NCI-H748 treated with DMSO at 0.1 percent for 48 hours (cell line): Measurements from ENCODE around the gene MARCOL.
"Not testable (repeated sequence)": the region's sequence is repeated elsewhere in the genome, so short reads cannot be mapped to it uniquely, and the experiment has no call there.

ENCODE experiments used
- DNase-seq: peaks from one replicate; lab custom pipeline; 2025; lab: John Stamatoyannopoulos, UW

Gene MARCOL

GRCh38 chr5:148267962-148268361 is 29.6 kb downstream of the MARCOL start:
- DNase-seq, result no peak

- no peak for DNase-seq
Measured at GRCh38 chr5:148268566-148268965, 30.2 kb downstream of the MARCOL start, which contains the start of gene SPINK13. TSS of gene SPINK13 (plus strand) at chr5:148268794. CDS start at chr5:148270073, 1,279 bp downstream.

GRCh38 chr5:148275129-148275528 is 36.8 kb downstream of the MARCOL start:
- DNase-seq, result not testable (repeated sequence)

- DNase-seq, result peak; percentile 5
Measured at GRCh38 chr5:148280893-148281292, 42.6 kb downstream of the MARCOL start.

- not testable (repeated sequence) for DNase-seq
Measured at GRCh38 chr5:148281336-148281735, 43.0 kb downstream of the MARCOL start.

- peak; percentile 38 for DNase-seq
Measured at GRCh38 chr5:148290271-148291195, 52.2 kb downstream of the MARCOL start.
